Caco-2 (cell line): Measurements from ENCODE around the gene SAMM50. TPM values are rescaled to one million over a fixed set of nuclear protein-coding genes. Genes with fewer than 3 reads are reported as not detected.

Experiments used
- BruUV-seq: library from RNA; stranded (reverse); fragments of 400-500 nt; replicated peaks from 2 replicates; lab custom pipeline; 2021; lab: Mats Ljungman, UMichigan
- CTCF ChIA-PET: fragments of 300-600 bp; sonication (Branson Sonifier 250); formaldehyde crosslinking; loops from one replicate; lab custom pipeline; 2022; ENCODE audit warnings: antibody characterized with exemption; lab: Charles Lee
- POLR2A ChIA-PET: fragments of 300-600 bp; sonication (Branson Sonifier 250); formaldehyde crosslinking; loops from one replicate; lab custom pipeline; 2022; ENCODE audit warnings: antibody characterized with exemption; lab: Charles Lee
- DNase-seq, 2 experiments: peaks; one replicate each; pipeline versions ENCODE4 v3.0.0 to v3.0.0-alpha.2; 2020 to 2022
- H3K27me3 ChIP-seq: replicated peaks from 2 replicates; pipeline ENCODE4 v1.6.0; 2011; ENCODE audit warnings: low read length; ENCODE audit not compliant: control insufficient read depth, insufficient read depth
- H3K36me3 ChIP-seq: 2 replicates; pipeline ENCODE4 v1.5.1; 2011; ENCODE audit warnings: low read length; ENCODE audit not compliant: control insufficient read depth, insufficient read depth
- H3K4me1 ChIP-seq: fragments of 250-450 bp; sonication (Bioruptor Pico); 2 replicates; pipeline ENCODE4 v1.5.1; 2020; ENCODE audit warnings: mild to moderate bottlenecking
- H3K4me3 ChIP-seq: 2 replicates; pipeline ENCODE4 v1.5.1; 2011; ENCODE audit warnings: low read depth, mild to moderate bottlenecking, control low read depth, low read length
- H3K9me3 ChIP-seq: fragments of 250-450 bp; sonication (Bioruptor Pico); 2 replicates; pipeline ENCODE4 v1.5.1; 2020; ENCODE audit warnings: mild to moderate bottlenecking, moderate library complexity
- H3K27ac Mint-ChIP-seq: one replicate; pipeline ENCODE4 v1.8.0; 2022; ENCODE audit warnings: mixed read lengths; ENCODE audit not compliant: unreplicated experiment
- H3K27me3 Mint-ChIP-seq: one replicate; pipeline ENCODE4 v1.8.0; 2022; ENCODE audit warnings: mixed read lengths; ENCODE audit not compliant: insufficient read depth, unreplicated experiment
- H3K36me3 Mint-ChIP-seq: one replicate; pipeline ENCODE4 v1.8.0; 2022; ENCODE audit warnings: mild to moderate bottlenecking, mixed read lengths; ENCODE audit not compliant: insufficient read depth, unreplicated experiment
- H3K4me1 Mint-ChIP-seq: one replicate; pipeline ENCODE4 v1.8.0; 2022; ENCODE audit warnings: low read depth, mixed read lengths; ENCODE audit not compliant: unreplicated experiment
- H3K4me3 Mint-ChIP-seq: one replicate; pipeline ENCODE4 v1.8.0; 2022; ENCODE audit warnings: mild to moderate bottlenecking, moderate library complexity, mixed read lengths; ENCODE audit not compliant: unreplicated experiment
- H3K9me3 Mint-ChIP-seq: one replicate; pipeline ENCODE4 v1.8.0; 2022; ENCODE audit warnings: mixed read lengths; ENCODE audit not compliant: unreplicated experiment
- intact Hi-C: fragments of 100-400 bp; cut with micrococcal nuclease; formaldehyde crosslinking; loops from one replicate; pipeline ENCODE4 v1.10.0; 2022; ENCODE audit not compliant: unreplicated experiment
- total RNA-seq: library from RNA; stranded (reverse); gene quantifications from 2 replicates; pipeline ENCODE4 v1.2.3, GENCODE V29; 2022
- TF ChIP-seq, protein P1 (sequence below), 2 experiments: fragments of 200-600 bp in 1 of 2; IDR thresholded peaks; 1 replicate in 1 of 2; 2 replicates in 1 of 2; pipeline versions ENCODE4 v1.5.1 to v1.8.0; 2011 to 2022; ENCODE audit warnings: antibody characterized with exemption in 1 of 2, control low read depth in 1 of 2, inconsistent platforms in 1 of 2, low read depth in 1 of 2, low read length in 1 of 2, mild to moderate bottlenecking in 1 of 2, moderate library complexity in 1 of 2; ENCODE audit not compliant: insufficient read depth in 1 of 2, severe bottlenecking in 1 of 2, unreplicated experiment in 1 of 2

The SAMM50 gene
- total RNA-seq, 1 experiment from 2014 or later = 66.4 TPM

DNA sequence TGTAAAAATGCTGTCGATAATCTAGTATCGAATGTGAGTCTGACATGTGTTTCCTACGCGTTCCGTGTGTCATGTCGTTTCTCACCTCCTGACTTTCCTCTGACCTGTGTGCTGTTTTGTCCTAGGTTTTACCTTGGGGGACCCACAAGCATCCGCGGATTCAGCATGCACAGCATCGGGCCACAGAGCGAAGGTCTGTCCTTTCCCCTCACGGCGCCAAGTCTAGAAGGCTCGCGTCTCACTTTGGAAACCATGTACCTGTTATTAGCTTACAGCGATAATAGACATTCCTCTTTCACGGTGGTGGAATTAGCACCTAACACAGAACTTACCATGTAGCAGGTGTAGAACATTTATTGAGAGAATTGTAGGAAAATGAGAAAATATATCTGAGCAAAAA, 28.6 kb downstream of the SAMM50 start:
- Mint-ChIP-seq H3K4me1 (no peaks in the 10 kb centered on the region), H3K9me3 (no peaks in the 10 kb centered on the region), H3K27ac (no peak overlapping the region), H3K36me3 (peaks cover 31% of the 10 kb centered on the region), H3K4me3 (no peak overlapping the region), H3K27me3 (no peaks in the 10 kb centered on the region)
- Histone ChIP-seq H3K36me3 (peaks cover 2% of the 10 kb centered on the region; the same call in 1 of the 2 replicates), H3K4me3 (no peak overlapping the region), H3K27me3 (no peaks in the 10 kb centered on the region), H3K9me3 (no peaks in the 10 kb centered on the region), H3K4me1 (no peaks in the 10 kb centered on the region)
- ChIA-PET CTCF (no interaction called here), POLR2A (no interaction called here)
- no TSS peak for BruUV-seq
- TF ChIP-seq, protein P1, sequence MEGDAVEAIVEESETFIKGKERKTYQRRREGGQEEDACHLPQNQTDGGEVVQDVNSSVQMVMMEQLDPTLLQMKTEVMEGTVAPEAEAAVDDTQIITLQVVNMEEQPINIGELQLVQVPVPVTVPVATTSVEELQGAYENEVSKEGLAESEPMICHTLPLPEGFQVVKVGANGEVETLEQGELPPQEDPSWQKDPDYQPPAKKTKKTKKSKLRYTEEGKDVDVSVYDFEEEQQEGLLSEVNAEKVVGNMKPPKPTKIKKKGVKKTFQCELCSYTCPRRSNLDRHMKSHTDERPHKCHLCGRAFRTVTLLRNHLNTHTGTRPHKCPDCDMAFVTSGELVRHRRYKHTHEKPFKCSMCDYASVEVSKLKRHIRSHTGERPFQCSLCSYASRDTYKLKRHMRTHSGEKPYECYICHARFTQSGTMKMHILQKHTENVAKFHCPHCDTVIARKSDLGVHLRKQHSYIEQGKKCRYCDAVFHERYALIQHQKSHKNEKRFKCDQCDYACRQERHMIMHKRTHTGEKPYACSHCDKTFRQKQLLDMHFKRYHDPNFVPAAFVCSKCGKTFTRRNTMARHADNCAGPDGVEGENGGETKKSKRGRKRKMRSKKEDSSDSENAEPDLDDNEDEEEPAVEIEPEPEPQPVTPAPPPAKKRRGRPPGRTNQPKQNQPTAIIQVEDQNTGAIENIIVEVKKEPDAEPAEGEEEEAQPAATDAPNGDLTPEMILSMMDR (IDR thresholded peaks at IDR 0.05; ENCODE audit: insufficient read depth in 1 of 2, low read depth in 1 of 2, low read length in 1 of 2, severe bottlenecking in 1 of 2, unreplicated experiment in 1 of 2) = no peak
- DNase-seq = no peak
- intact Hi-C loops = no loop called here

DNA sequence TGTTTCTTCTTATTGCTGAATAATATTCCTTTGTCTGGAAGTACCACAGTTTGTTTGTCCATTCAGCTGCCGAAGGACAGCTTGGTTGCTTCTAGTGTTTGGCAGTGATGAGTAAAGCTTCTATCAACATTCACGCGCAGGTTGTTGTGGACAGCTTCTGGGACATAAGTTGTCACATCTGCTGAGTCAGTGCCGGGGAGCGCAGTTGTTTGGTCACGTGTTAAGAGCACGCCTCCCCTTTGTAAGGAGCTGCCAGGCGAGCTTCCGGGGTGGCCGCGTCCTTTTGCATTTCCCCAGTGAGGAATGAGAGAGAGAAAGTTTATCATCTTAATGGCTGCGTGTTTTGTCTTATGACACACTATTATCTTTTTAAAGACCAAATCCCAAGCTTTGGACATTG, 30.3 kb downstream of the SAMM50 start:
- no peak for DNase-seq
- no TSS peak for BruUV-seq
- ChIA-PET POLR2A (no interaction called here), CTCF (no interaction called here)
- Histone ChIP-seq H3K36me3 (peaks cover 2% of the 10 kb centered on the region; the same call in 1 of the 2 replicates), H3K4me1 (no peaks in the 10 kb centered on the region), H3K9me3 (no peaks in the 10 kb centered on the region), H3K27me3 (no peaks in the 10 kb centered on the region), H3K4me3 (no peak overlapping the region)
- no peak overlapping the region for H3K27ac Mint-ChIP-seq
- H3K9me3 Mint-ChIP-seq = no peaks in the 10 kb centered on the region
- TF ChIP-seq, protein P1 (IDR thresholded peaks at IDR 0.05; ENCODE audit: insufficient read depth in 1 of 2, low read depth in 1 of 2, low read length in 1 of 2, severe bottlenecking in 1 of 2, unreplicated experiment in 1 of 2) = no peak
- H3K36me3 Mint-ChIP-seq = peaks cover 35% of the 10 kb centered on the region
- no peak overlapping the region for H3K4me3 Mint-ChIP-seq
- H3K4me1 Mint-ChIP-seq = no peaks in the 10 kb centered on the region
- intact Hi-C loops = no loop called here
- H3K27me3 Mint-ChIP-seq = no peaks in the 10 kb centered on the region

DNA sequence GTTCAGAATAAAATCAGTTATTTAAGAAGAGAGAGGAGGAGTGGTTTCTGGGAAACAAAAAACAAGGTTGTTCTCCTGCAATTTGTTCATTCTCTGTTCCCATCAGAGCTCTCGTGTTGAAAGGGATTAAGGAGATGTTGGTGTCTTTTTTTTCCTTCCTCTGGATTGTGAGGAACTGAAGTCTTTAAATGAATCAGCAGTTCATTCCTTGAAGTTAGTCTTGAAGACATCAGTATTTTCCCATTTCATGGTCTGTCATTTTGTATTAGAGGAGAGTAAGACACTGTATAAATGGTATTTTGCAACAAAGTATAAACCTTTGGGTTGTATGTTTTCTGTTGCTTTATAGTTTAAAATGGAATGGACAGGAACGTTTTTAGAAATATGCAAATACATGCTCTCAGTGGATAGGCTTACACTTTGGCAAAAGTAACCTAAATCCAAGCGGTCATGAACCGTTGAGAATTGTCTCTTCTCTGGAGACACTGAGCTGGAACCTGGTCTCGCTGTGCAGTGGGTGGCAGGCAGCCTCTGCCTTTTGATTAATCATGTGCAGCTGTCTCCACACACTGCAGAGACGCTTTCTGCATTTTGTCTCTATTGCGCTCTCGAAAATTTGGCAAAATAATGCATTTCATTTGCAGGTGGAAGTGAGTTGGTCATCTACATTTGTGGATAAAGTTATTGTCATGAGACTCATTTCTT, 33.0 kb downstream of the SAMM50 start:
- TF ChIP-seq, protein P1 (IDR thresholded peaks at IDR 0.05; ENCODE audit: insufficient read depth in 1 of 2, low read depth in 1 of 2, low read length in 1 of 2, severe bottlenecking in 1 of 2, unreplicated experiment in 1 of 2) = no peak
- no peaks in the 10 kb centered on the region for H3K4me1 ChIP-seq
- H3K4me3 ChIP-seq = no peak overlapping the region
- no peaks in the 10 kb centered on the region for H3K27me3 ChIP-seq
- Mint-ChIP-seq H3K9me3 (no peaks in the 10 kb centered on the region), H3K27ac (no peak overlapping the region), H3K4me1 (peaks cover 1% of the 10 kb centered on the region), H3K27me3 (no peaks in the 10 kb centered on the region), H3K36me3 (peaks cover 56% of the 10 kb centered on the region), H3K4me3 (no peak overlapping the region)
- intact Hi-C loops = no loop called here
- H3K9me3 ChIP-seq = no peaks in the 10 kb centered on the region
- POLR2A ChIA-PET = no interaction called here
- no TSS peak for BruUV-seq
- CTCF ChIA-PET = no interaction called here
- H3K36me3 ChIP-seq = no peaks in the 10 kb centered on the region
- DNase-seq = no peak
